ENCODE results near the gene OR13J1.

GRCh38 chr9:35892051-35892450 lies 21.9 kb upstream of the OR13J1 start:
- TF ChIP-seq, protein P1, sequence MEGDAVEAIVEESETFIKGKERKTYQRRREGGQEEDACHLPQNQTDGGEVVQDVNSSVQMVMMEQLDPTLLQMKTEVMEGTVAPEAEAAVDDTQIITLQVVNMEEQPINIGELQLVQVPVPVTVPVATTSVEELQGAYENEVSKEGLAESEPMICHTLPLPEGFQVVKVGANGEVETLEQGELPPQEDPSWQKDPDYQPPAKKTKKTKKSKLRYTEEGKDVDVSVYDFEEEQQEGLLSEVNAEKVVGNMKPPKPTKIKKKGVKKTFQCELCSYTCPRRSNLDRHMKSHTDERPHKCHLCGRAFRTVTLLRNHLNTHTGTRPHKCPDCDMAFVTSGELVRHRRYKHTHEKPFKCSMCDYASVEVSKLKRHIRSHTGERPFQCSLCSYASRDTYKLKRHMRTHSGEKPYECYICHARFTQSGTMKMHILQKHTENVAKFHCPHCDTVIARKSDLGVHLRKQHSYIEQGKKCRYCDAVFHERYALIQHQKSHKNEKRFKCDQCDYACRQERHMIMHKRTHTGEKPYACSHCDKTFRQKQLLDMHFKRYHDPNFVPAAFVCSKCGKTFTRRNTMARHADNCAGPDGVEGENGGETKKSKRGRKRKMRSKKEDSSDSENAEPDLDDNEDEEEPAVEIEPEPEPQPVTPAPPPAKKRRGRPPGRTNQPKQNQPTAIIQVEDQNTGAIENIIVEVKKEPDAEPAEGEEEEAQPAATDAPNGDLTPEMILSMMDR (IDR thresholded peaks at IDR 0.05) = no peak
- no peak for TF ChIP-seq POLR2A (IDR thresholded peaks at IDR 0.05)

All from body of pancreas (tissue), 4 donors.